ENCODE measurements around the gene DEPP1.

The DEPP1 gene

DNA sequence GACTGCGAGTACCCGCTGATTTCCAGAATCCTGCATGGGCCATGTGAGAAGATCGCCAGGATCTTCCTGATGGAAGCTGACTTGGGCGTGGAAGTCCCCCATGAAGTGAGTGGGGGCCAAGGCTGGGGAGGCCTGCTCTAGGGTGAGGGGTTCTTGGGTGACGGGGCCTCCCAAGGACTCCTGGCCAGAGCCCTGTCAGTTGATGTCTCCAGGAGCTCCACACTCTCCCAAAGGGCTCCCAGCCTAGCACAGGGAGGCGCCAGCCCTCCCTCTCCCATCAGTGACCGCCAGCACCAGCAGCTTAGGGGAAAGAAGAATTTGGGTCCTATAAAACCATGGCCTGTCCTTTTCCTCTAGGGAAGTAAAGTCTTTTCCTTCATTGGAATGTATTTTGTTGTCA, 12.4 kb upstream of the DEPP1 start:
- TF ChIP-seq POLR2A (IDR thresholded peaks at IDR 0.05; ENCODE audit: extremely low read depth, insufficient read length) (no peak), MYC (IDR thresholded peaks at IDR 0.05; ENCODE audit: low read depth, low read length) (no peak)
- TF ChIP-seq, protein P1, sequence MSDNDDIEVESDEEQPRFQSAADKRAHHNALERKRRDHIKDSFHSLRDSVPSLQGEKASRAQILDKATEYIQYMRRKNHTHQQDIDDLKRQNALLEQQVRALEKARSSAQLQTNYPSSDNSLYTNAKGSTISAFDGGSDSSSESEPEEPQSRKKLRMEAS (IDR thresholded peaks at IDR 0.05; ENCODE audit: low read depth, low read length), result no peak
- TF ChIP-seq, protein P2, sequence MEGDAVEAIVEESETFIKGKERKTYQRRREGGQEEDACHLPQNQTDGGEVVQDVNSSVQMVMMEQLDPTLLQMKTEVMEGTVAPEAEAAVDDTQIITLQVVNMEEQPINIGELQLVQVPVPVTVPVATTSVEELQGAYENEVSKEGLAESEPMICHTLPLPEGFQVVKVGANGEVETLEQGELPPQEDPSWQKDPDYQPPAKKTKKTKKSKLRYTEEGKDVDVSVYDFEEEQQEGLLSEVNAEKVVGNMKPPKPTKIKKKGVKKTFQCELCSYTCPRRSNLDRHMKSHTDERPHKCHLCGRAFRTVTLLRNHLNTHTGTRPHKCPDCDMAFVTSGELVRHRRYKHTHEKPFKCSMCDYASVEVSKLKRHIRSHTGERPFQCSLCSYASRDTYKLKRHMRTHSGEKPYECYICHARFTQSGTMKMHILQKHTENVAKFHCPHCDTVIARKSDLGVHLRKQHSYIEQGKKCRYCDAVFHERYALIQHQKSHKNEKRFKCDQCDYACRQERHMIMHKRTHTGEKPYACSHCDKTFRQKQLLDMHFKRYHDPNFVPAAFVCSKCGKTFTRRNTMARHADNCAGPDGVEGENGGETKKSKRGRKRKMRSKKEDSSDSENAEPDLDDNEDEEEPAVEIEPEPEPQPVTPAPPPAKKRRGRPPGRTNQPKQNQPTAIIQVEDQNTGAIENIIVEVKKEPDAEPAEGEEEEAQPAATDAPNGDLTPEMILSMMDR (IDR thresholded peaks at IDR 0.05; ENCODE audit: low read depth, low read length), result no peak
- DNase-seq (ENCODE audit: low read depth), result no peak
- no peak overlapping the region for H3K4me3 ChIP-seq (ENCODE audit: low read depth, low read length)

DNA sequence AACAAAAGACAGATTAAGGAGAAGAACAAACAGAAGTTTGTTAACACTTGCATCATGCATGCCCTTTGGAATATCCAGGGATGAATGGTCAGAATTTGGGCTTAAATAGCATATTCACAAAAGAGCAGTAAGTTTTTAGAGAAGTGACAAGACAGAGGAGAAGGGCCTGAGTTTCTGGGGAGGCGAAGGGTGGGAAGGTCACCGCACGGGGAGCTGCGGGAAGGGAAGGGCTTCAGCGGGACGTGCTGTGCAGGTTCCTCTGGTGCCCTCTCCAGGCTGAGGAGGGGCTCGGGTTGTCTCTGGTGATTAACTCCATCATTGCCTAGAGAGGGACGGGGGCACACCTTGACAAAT, 11.7 kb upstream of the DEPP1 start:
- H3K4me3 ChIP-seq (ENCODE audit: low read depth, low read length), result no peak overlapping the region
- DNase-seq (ENCODE audit: low read depth), result no peak

DNA sequence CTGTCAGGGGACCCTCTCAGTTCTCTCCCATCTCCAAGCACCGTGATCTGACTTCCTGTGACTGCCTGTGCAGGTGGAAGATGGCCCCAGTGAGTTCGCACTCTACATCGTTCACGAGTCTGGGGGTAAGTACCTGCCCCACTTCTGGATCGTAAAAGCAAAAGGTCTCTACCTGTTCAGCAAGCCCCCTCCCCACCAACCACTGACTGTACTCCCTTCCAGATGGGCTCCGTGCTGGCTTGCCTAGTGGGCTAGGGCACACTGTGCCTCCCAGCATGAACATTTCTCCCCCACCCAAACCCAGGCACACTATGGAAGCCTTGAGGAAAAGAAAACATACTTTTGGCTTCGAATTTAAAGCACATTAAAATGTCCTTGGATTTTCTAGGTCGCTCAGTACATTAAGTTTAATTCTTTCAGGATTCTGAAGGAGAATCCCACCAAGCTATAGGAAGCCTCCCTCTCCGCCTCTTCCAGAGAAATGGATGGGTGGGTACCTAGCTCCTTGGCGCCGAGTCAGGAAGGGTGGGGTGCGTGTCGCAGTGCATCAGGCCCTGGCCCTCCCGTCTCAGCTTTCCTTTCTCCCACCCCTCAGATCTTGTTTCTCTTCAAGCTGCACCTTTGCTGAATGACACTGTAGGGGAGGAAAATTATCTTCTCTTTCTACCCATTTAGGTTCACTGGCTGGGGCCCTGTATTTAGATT, 11.1 kb upstream of the DEPP1 start:
- no peak overlapping the region for H3K4me3 ChIP-seq (ENCODE audit: low read depth, low read length)
- DNase-seq (ENCODE audit: low read depth), result no peak
- TF ChIP-seq, protein P1 (IDR thresholded peaks at IDR 0.05; ENCODE audit: low read depth, low read length), result no peak
- TF ChIP-seq, protein P2 (IDR thresholded peaks at IDR 0.05; ENCODE audit: low read depth, low read length), result no peak
- TF ChIP-seq MYC (IDR thresholded peaks at IDR 0.05; ENCODE audit: low read depth, low read length) (no peak), POLR2A (IDR thresholded peaks at IDR 0.05; ENCODE audit: extremely low read depth, insufficient read length) (no peak)

More for the DNA sequence above, 11.7 kb upstream of the DEPP1 start:
- TF ChIP-seq, protein P2 (IDR thresholded peaks at IDR 0.05; ENCODE audit: low read depth, low read length), result no peak
- no peak for TF ChIP-seq POLR2A (IDR thresholded peaks at IDR 0.05; ENCODE audit: extremely low read depth, insufficient read length)
- no peak for TF ChIP-seq MYC (IDR thresholded peaks at IDR 0.05; ENCODE audit: low read depth, low read length)
- TF ChIP-seq, protein P1 (IDR thresholded peaks at IDR 0.05; ENCODE audit: low read depth, low read length), result no peak

DNA sequence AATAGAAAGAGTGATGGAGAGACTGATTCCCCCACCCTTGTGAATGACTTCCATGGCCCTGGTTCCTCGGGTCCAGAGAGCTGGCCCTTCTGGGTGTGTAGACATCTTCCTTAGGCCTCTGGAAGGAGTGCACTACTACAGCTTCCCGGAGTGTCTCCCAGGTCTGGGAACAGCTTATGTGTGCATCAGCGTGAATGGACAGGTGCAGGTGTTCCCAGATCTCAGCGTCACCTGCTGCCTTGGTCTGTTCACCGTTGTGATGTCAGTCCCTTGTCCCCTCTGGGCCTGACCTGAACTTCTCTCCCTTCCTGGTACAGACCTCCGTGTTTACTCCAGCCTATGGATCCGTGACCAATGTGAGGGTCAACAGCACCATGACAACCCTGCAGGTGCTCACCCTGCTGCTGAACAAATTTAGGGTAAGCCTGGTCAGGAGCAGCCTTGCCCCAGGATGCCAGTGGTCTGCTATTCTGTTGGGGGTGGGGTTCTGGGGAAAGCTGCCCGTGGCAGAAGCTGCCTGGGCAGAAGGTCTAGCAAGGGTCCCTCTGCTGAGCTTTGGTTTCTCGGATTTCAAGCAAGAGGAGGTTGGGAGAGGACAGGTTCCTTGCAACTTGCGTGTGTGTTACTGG, 10.5 kb upstream of the DEPP1 start:
- no peak overlapping the region for H3K4me3 ChIP-seq (ENCODE audit: low read depth, low read length)
- TF ChIP-seq POLR2A (IDR thresholded peaks at IDR 0.05; ENCODE audit: extremely low read depth, insufficient read length) (no peak), MYC (IDR thresholded peaks at IDR 0.05; ENCODE audit: low read depth, low read length) (no peak)
- TF ChIP-seq, protein P2 (IDR thresholded peaks at IDR 0.05; ENCODE audit: low read depth, low read length), result no peak
- TF ChIP-seq, protein P1 (IDR thresholded peaks at IDR 0.05; ENCODE audit: low read depth, low read length), result no peak
- DNase-seq (ENCODE audit: low read depth), result no peak

DNA sequence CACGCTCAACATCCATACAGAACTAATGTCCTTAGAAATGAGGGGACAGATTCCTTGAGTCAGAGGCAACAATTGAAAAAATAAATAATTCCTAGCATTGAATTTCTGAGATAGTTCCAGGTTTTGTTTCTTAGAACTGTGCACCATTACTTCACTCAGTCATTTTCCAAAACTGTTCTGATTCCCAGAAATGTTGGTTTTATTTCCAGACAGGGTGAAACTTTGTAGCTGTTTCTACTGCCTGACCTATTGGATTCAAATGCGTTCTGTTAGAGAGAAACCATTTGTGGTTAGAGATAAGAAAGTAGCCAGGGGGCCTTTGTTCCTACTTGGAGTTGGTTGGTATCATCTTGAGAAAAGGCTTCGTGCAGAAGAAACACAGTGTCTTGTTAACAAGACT, 8.1 kb upstream of the DEPP1 start:
- TF ChIP-seq, protein P1 (IDR thresholded peaks at IDR 0.05; ENCODE audit: low read depth, low read length), result no peak
- TF ChIP-seq, protein P2 (IDR thresholded peaks at IDR 0.05; ENCODE audit: low read depth, low read length), result no peak
- TF ChIP-seq MYC (IDR thresholded peaks at IDR 0.05; ENCODE audit: low read depth, low read length), result no peak
- no peak for TF ChIP-seq POLR2A (IDR thresholded peaks at IDR 0.05; ENCODE audit: extremely low read depth, insufficient read length)

More for the DNA sequence above, 8.1 kb upstream of the DEPP1 start:
- DNase-seq (ENCODE audit: low read depth), result no peak
- H3K4me3 ChIP-seq (ENCODE audit: low read depth, low read length), result no peak overlapping the region
